HG02798 (cell line): ENCODE data around the gene AIG1.
"Not testable (repeated sequence)": the region's sequence is repeated elsewhere in the genome, so short reads cannot be mapped to it uniquely, and the experiment has no call there.

Source experiments
- ATAC-seq: cut with Tn5 transposase; IDR thresholded peaks from one replicate; pipeline ENCODE4 v1.9.1; 2021; ENCODE audit warnings: mild to moderate bottlenecking; ENCODE audit not compliant: unreplicated experiment, poor library complexity

The AIG1 gene

GRCh38 chr6:143055213-143055612 lies 5.5 kb upstream of the AIG1 start:
- no peak for ATAC-seq

GRCh38 chr6:143055891-143056290 lies 4.8 kb upstream of the AIG1 start:
- ATAC-seq: no peak

- ATAC-seq: no peak
Measured at GRCh38 chr6:143058987-143059386, 1.7 kb upstream of the AIG1 start.

- no peak for ATAC-seq
Measured at GRCh38 chr6:143059663-143060353, 881 bp upstream of the AIG1 start.

- peak; percentile 80 for ATAC-seq
Measured at GRCh38 chr6:143060354-143060805, 309 bp upstream of the AIG1 start.

- ATAC-seq: peak; percentile 8
Measured at GRCh38 chr6:143061597-143062385, 1.1 kb downstream of the AIG1 start.

GRCh38 chr6:143062551-143062950 lies 1.9 kb downstream of the AIG1 start:
- ATAC-seq: no peak

- no peak for ATAC-seq
Measured at GRCh38 chr6:143063631-143064030, 2.9 kb downstream of the AIG1 start.

GRCh38 chr6:143064271-143064670 lies 3.6 kb downstream of the AIG1 start:
- ATAC-seq: no peak

- no peak for ATAC-seq
Measured at GRCh38 chr6:143064951-143065683, 4.4 kb downstream of the AIG1 start.

- ATAC-seq: no peak
Measured at GRCh38 chr6:143068001-143068400, 7.3 kb downstream of the AIG1 start.

GRCh38 chr6:143074101-143074500 lies 13.4 kb downstream of the AIG1 start:
- no peak for ATAC-seq

- ATAC-seq: no peak
Measured at GRCh38 chr6:143074670-143075318, 14.1 kb downstream of the AIG1 start.

GRCh38 chr6:143078468-143079324 lies 18.0 kb downstream of the AIG1 start:
- no peak for ATAC-seq

- ATAC-seq: no peak
Measured at GRCh38 chr6:143079325-143079640, 18.6 kb downstream of the AIG1 start.

- ATAC-seq: not testable (repeated sequence)
Measured at GRCh38 chr6:143082274-143082673, 21.6 kb downstream of the AIG1 start.

GRCh38 chr6:143084019-143084418 lies 23.3 kb downstream of the AIG1 start:
- not testable (repeated sequence) for ATAC-seq

- ATAC-seq: not testable (repeated sequence)
Measured at GRCh38 chr6:143087335-143087734, 26.6 kb downstream of the AIG1 start.

GRCh38 chr6:143087856-143088255 lies 27.2 kb downstream of the AIG1 start:
- no peak for ATAC-seq
